Lung microvascular endothelial cell (primary cell): ENCODE data around the gene SLC9C2. TPM values are rescaled to one million over a fixed set of nuclear protein-coding genes. Genes with fewer than 3 reads are reported as not detected.
"Not testable (repeated sequence)": the region's sequence is repeated elsewhere in the genome, so short reads cannot be mapped to it uniquely, and the experiment has no call there.

Experiments
- DNase-seq, 2 donors: peaks; one replicate each; pipeline versions ENCODE4 v3.0.0 to v3.0.0-alpha.2; 2010; ENCODE audit warnings: low read depth in 2 of 2
- total RNA-seq: library from RNA; depleted of rRNA; stranded (reverse); fragments of >200 nt; gene quantifications from 2 replicates; pipeline ENCODE4 v1.2.1, GENCODE V29; 2014

SLC9C2 gene
- total RNA-seq, 1 donor from 2014 or later, result not detected

- no peak for DNase-seq
Observed at GRCh38 chr1:173530795-173531693, 71.8 kb downstream of the SLC9C2 start.

- DNase-seq, result no peak
Observed at GRCh38 chr1:173529106-173529505, 73.8 kb downstream of the SLC9C2 start.

DNA sequence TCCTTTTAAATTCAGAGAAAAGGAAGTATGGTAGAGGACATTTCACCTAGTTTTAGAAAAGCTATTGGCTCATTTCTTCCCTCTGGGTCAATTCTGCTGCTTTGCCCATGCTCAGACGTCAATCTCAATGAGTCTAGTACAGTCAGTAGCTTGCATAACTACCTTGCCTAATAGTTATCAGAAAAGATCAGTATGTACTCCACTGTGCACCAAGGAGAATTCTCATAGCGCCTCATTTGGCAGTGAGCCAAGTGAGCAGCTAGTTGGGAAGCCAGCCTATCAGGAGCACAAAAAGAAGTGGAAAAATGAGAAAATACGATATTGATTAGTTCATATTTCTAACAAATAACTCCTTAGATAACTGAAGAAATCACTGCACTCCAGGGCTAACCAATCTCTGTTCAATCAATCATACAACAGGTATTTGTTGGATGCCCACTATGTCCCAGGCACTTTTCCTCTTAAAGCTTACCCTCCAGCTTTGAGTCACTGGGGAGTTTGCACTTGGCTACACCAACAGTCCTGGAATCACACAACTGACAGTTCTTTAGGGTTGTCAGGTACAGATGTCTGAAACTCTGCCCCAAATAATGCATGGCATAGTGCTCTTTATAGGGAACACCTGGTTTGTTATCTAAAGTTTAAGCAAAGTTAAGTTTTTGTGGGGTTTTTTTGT is 75.6 kb downstream of the SLC9C2 start:
- peak; percentile 11 to 12 for DNase-seq

- peak in 1 of 2 donors; percentile 32 for DNase-seq
Observed at GRCh38 chr1:173525926-173526325, 76.9 kb downstream of the SLC9C2 start.

DNA sequence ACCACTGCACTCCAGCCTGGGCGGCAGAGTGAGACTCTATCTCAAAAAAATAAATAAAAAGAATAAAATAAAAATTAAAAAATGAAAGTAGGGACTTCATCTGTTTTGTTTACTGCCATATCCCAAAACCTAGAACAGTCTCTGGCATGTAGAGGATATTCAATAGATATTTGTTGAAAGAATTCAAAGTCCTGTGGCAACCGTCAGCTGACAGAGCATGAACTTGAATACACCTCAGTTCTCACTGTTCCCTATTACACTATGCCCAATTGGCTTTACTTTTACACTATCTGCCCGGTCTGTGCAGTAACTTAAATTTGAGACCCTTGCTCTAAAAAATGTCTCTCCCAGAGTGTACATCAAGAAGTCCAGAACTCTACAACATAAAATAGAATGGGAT is 79.5 kb downstream of the SLC9C2 start:
- DNase-seq, result no peak

DNA sequence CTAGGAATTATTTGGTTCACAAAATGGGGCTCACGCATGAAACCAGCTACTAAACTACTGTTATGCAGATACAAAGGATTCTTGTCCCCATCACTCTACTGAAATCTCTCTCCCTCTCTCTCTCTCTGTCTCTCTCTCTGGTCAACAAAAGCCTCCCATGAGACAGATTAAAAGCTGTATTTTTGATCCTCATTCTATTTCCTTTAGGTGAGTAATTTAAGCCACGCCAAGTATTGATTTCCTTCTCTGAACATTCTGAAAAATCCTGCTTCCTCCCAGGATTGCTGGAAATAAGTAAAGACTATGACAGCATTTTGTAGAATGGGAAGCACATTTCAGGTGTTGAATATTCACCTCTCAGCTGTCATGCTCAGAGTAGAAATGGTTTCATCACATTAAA is 82.1 kb downstream of the SLC9C2 start:
- no peak for DNase-seq

GRCh38 chr1:173514503-173514902 is 88.4 kb downstream of the SLC9C2 start:
- DNase-seq, result not testable (repeated sequence)

GRCh38 chr1:173509797-173510196 is 93.1 kb downstream of the SLC9C2 start:
- no peak for DNase-seq

GRCh38 chr1:173508541-173508940 is 94.3 kb downstream of the SLC9C2 start:
- no peak for DNase-seq

DNA sequence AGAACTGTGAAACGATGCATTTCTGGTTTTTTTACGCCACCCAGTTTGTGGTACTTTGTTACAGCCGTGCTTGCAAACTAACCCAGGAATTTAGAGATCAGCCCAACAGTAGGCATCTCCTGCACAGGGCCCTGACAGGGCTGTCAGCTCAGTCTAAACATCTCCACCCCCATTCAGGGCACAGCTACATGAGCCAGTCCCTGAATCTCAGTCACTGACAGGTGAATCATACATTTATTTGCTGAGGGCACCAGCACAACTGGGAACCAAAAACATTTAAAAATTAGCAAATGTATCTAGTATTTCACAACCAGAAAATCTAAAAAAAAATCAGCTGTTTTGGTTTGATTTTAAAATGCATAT is 95.0 kb downstream of the SLC9C2 start:
- no peak for DNase-seq

GRCh38 chr1:173507205-173507846 is 95.5 kb downstream of the SLC9C2 start:
- peak in 1 of 2 donors; percentile 30 for DNase-seq

DNA sequence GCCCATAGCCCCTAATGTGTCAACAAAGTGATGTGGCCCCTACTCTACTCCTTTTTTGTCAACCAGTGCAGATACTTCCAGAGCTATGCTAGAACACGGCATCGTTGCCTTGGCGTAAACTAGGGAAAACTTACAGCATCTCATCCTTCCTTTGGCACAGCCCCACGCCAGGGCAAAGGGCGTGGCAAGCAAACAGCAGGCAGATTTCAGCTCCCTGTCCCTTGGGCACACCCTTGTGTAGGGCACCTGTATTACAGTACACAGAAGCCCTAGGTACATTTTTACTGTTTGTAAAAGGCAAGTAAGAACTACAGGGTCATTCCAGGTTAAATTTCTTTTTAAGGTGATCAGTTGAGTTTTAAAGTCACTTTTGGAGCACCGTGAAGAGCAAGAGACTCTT is 96.4 kb downstream of the SLC9C2 start:
- DNase-seq, result no peak

DNA sequence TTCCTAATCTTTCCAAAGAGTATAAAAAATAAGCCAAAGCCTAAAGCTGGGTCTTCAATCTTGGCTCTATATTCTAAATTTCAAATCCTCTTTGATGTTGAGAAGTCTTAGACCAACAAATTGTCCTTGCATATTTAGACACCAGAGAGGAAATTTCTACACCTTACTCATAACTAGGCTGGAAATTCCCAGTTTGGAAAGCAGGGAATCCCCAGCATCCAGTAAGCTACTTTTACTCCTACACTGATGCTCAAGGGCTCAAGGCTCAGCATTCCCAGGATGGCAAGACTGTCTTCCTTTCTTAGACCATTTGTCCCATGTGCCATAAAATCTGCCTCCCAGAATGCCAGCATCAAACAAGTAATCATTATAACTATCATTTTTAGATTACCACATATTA is 97.5 kb downstream of the SLC9C2 start:
- peak in 1 of 2 donors; percentile 12 for DNase-seq

DNA sequence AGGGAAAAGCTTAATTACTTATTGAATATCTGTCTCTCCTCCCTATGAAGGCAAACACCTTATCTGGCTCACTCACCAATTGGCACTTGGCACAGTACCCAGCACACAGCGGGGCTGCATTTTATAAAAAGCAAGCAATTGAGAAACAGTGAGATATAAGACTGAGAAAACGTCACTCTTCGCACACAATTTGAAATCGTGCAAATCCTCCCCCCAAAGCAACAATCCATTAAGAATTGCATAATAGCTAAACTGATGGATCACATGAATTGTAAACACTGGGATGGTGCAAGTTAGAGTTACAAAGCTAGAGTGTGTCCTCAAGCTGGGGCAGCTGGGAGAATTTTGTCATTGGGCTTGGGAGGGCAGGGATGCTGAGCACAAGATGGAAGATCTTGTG is 98.6 kb downstream of the SLC9C2 start:
- DNase-seq, result no peak

GRCh38 chr1:173503391-173503790 is 99.5 kb downstream of the SLC9C2 start:
- peak in 1 of 2 donors; percentile 3 for DNase-seq

DNA sequence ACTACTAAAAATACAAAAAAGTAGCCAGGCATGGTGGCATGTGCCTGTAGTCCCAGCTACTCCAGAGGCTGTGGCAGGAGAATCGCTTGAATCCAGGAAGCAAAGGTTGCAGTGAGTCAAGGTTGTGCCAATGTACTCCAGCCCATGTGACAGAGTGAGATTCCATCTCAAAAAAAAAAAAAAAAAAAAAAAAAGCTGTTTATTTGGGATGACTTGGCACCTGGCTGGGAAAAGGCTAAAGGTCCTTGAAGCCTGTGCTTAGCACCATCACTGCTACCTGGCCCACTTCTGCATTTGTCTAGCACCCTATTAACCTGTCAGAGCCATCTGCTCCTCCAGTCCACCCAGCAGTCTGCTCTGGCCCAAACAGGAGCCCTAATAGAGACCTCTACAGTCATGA is 100.8 kb downstream of the SLC9C2 start:
- no peak for DNase-seq

- no peak for DNase-seq
Observed at GRCh38 chr1:173499729-173500128, 103.1 kb downstream of the SLC9C2 start.

GRCh38 chr1:173496757-173497320 is 106.0 kb downstream of the SLC9C2 start:
- no peak for DNase-seq

- DNase-seq, result no peak
Observed at GRCh38 chr1:173495609-173496267, 107.1 kb downstream of the SLC9C2 start.

GRCh38 chr1:173493125-173493524 is 109.7 kb downstream of the SLC9C2 start:
- not testable (repeated sequence) for DNase-seq

- no peak for DNase-seq
Observed at GRCh38 chr1:173491508-173491907, 111.4 kb downstream of the SLC9C2 start.
